HepG2 (cell line): ENCODE measurements around the gene ISG20.

Experiments
- FOXA1 ChIP-seq, 2 experiments: fragments of 450-650 bp in 1 of 2; sonication (generic) in 1 of 2; formaldehyde crosslinking in 1 of 2; IDR thresholded peaks; 2 replicates each; pipeline versions ENCODE4 v1.4.0 to v1.6.1; 2016 to 2020; ENCODE audit warnings: missing genetic modification reagents in 1 of 2
- MXI1 ChIP-seq: IDR thresholded peaks from 3 replicates; pipeline ENCODE4 v1.6.1; 2012; ENCODE audit warnings: low read depth, low read length, inconsistent platforms, borderline replicate concordance
- POLR2AphosphoS5 ChIP-seq: IDR thresholded peaks from 2 replicates; pipeline ENCODE4 v1.6.1; 2012; ENCODE audit warnings: low read depth, low read length
- RFX1 ChIP-seq: fragments of 450-650 bp; IDR thresholded peaks from 2 replicates; pipeline ENCODE4 v1.6.1; 2017
- SIN3A ChIP-seq: IDR thresholded peaks from 2 replicates; pipeline ENCODE4 v1.6.1; 2011; ENCODE audit warnings: low read depth, mild to moderate bottlenecking, control low read depth, low read length, borderline replicate concordance
- ZBTB7A ChIP-seq: sonication (generic); formaldehyde crosslinking; IDR thresholded peaks from 2 replicates; pipeline ENCODE4 v1.8.0; 2022; ENCODE audit warnings: mild to moderate bottlenecking, missing genetic modification reagents
- ZFP41 ChIP-seq: sonication (generic); formaldehyde crosslinking; IDR thresholded peaks from 2 replicates; pipeline ENCODE4 v1.4.0; 2020; ENCODE audit warnings: mild to moderate bottlenecking, missing genetic modification reagents, borderline replicate concordance
- ZNF792 ChIP-seq: IDR thresholded peaks from 2 replicates; pipeline ENCODE4 v1.6.1; 2016
- TF ChIP-seq, protein P1 (sequence below): sonication (generic); formaldehyde crosslinking; IDR thresholded peaks from 2 replicates; pipeline ENCODE4 v1.4.0; 2020; ENCODE audit warnings: mild to moderate bottlenecking, missing genetic modification reagents
- TF ChIP-seq, protein P2 (sequence below): sonication (generic); formaldehyde crosslinking; IDR thresholded peaks from 2 replicates; pipeline ENCODE4 v1.5.0; 2020; ENCODE audit warnings: mild to moderate bottlenecking, missing genetic modification reagents, moderate library complexity

DNA sequence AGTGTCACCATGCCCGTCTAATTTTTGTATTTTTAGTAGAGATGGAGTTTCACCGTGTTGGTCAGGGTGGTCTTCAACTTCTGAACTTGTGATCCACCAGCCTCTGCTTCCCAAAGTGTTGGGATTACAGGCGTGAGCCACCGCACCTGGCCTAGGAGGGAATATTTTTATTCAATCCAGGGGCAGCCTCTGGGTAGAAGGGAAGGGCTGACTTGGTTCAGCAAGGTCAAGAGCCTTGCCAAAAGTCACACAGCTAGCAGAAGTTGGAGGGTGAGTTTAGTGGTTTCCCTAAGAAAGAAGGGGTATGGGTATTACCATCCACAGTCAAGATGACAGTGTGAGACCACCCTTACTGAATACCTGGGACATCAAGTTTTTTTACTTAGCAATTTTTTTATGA, 22.6 kb upstream of the ISG20 start:
- TF ChIP-seq POLR2AphosphoS5 (no peak), SIN3A (no peak), MXI1 (no peak), ZNF792 (CRISPR knock-in tag) (no peak), FOXA1 (IDR thresholded peaks at IDR 0.05) (no peak), FOXA1 (CRISPR knock-in tag; IDR thresholded peaks at IDR 0.05) (no peak), ZFP41 (CRISPR knock-in tag) (no peak), ZBTB7A (CRISPR knock-in tag) (no peak), RFX1 (no peak)
- TF ChIP-seq, protein P1, sequence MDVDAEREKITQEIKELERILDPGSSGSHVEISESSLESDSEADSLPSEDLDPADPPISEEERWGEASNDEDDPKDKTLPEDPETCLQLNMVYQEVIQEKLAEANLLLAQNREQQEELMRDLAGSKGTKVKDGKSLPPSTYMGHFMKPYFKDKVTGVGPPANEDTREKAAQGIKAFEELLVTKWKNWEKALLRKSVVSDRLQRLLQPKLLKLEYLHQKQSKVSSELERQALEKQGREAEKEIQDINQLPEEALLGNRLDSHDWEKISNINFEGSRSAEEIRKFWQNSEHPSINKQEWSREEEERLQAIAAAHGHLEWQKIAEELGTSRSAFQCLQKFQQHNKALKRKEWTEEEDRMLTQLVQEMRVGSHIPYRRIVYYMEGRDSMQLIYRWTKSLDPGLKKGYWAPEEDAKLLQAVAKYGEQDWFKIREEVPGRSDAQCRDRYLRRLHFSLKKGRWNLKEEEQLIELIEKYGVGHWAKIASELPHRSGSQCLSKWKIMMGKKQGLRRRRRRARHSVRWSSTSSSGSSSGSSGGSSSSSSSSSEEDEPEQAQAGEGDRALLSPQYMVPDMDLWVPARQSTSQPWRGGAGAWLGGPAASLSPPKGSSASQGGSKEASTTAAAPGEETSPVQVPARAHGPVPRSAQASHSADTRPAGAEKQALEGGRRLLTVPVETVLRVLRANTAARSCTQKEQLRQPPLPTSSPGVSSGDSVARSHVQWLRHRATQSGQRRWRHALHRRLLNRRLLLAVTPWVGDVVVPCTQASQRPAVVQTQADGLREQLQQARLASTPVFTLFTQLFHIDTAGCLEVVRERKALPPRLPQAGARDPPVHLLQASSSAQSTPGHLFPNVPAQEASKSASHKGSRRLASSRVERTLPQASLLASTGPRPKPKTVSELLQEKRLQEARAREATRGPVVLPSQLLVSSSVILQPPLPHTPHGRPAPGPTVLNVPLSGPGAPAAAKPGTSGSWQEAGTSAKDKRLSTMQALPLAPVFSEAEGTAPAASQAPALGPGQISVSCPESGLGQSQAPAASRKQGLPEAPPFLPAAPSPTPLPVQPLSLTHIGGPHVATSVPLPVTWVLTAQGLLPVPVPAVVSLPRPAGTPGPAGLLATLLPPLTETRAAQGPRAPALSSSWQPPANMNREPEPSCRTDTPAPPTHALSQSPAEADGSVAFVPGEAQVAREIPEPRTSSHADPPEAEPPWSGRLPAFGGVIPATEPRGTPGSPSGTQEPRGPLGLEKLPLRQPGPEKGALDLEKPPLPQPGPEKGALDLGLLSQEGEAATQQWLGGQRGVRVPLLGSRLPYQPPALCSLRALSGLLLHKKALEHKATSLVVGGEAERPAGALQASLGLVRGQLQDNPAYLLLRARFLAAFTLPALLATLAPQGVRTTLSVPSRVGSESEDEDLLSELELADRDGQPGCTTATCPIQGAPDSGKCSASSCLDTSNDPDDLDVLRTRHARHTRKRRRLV (CRISPR knock-in tag), result no peak
- TF ChIP-seq, protein P2, sequence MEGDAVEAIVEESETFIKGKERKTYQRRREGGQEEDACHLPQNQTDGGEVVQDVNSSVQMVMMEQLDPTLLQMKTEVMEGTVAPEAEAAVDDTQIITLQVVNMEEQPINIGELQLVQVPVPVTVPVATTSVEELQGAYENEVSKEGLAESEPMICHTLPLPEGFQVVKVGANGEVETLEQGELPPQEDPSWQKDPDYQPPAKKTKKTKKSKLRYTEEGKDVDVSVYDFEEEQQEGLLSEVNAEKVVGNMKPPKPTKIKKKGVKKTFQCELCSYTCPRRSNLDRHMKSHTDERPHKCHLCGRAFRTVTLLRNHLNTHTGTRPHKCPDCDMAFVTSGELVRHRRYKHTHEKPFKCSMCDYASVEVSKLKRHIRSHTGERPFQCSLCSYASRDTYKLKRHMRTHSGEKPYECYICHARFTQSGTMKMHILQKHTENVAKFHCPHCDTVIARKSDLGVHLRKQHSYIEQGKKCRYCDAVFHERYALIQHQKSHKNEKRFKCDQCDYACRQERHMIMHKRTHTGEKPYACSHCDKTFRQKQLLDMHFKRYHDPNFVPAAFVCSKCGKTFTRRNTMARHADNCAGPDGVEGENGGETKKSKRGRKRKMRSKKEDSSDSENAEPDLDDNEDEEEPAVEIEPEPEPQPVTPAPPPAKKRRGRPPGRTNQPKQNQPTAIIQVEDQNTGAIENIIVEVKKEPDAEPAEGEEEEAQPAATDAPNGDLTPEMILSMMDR (CRISPR knock-in tag), result no peak
